DMS53 treated with DMSO at 0.1 percent for 48 hours (cell line): ENCODE measurements around the gene ANGPTL2.
"Not testable (repeated sequence)": the region's sequence is repeated elsewhere in the genome, so short reads cannot be mapped to it uniquely, and the experiment has no call there.

Source experiments
- DNase-seq: peaks from one replicate; lab custom pipeline; 2025; ENCODE audit not compliant: unreplicated experiment; lab: John Stamatoyannopoulos, UW

Gene ANGPTL2

DNA sequence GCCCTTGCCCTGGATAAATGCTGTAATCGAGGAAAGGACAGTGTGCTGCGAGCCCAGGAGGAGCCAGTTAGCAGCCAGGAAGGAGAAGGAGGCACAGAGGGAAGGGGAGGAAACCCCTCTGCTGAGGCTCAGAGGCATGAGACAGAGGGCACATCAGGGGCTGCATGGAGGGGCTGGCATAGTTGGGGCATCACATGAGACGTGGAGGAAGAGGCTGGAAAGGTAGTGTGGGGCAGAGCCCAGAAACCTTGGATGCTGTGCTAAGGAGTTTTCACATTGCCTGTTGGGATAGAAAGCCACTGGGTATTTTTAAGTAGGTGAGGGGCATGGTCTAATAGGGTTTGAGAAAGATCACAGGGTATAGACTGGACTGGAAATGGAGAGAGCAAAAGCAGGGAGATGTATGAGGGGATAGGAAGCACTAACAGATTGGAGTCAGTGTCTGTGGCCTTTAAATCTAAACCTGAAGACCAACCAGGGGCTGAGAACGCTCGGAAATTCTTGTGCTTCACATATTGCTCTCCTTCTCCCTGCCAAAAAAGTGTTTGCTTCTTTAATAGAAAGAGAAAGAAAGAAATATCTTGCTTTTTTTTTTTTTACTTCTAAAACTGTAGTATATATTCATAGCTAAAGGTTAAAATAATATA lies 33.0 kb upstream of the ANGPTL2 start:
- no peak for DNase-seq

DNA sequence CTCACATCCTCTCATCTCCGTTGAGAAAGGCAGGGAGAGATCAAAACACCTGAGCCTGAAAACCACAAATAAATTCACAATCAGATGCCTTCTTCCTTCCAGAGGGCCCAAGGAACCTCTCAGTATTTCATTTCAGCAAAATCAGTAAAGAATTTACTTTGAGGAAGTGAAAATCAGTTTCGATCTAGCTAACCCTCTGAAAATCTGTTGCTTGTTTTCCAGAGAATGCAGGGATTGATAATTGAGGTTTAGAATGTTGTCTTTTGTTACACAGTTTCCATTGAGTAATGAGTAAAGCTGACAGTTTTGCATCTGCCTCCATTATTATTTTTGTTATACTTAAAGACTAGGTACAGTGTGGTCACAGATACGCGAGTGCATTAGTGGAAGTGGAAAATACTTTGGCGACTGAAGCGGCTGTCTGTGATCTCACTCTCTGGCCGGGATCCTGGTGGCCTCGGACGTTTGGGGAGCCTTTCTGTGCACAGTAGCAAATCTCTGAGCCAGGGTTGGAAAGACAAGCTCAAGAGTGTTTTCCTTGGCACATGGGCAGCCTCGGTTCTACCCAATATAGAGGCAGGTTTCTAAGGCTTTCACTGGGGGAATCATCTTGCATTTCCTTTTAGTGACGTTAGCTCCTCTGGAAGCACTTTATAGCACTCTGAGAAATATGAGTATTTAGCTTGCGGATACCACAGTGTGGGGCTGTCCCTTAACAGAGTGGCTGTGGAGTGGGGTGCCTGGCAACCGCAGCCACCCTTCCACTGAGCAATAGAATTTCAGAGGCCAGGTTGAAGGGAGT lies 32.2 kb upstream of the ANGPTL2 start:
- DNase-seq, result no peak

DNA sequence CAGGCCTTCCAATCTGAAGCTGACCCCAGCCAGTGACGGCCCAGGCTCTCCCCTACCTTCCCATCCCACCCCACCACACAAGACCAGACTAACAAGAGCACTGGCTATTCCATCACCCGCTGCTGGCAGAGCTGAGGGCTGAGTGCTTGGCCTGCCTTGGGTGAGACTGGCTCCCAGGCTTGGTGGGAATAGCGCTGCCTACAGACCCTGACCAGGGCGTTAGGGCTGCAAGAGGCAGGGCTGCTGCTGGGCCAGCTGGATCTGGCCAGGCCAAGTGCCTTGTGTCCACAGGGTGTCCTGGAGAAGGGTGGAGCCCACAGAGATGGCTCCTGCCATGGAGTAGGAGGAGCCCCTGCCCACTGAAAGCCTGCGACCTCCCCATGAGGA lies 31.6 kb upstream of the ANGPTL2 start:
- DNase-seq, result no peak

DNA sequence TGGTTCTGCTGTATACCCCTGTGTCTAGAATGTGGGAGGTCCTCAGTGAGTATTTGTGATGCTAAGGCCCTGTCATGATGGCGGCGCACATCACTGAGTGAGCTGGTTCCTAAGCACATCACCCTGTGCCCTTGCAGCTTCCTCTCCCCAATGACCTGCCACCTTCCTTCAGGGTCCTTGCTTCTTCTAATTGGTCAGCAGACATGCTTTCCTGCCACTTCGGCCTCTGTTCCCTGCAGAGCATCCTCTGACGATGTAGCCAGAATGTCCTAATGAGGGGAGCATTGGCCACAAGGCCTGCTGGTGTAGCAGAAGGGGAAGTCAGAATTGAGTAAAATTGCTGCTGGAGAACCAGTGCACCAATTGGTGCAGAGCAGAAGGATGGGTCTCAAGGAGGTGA lies 31.1 kb upstream of the ANGPTL2 start:
- no peak for DNase-seq

DNA sequence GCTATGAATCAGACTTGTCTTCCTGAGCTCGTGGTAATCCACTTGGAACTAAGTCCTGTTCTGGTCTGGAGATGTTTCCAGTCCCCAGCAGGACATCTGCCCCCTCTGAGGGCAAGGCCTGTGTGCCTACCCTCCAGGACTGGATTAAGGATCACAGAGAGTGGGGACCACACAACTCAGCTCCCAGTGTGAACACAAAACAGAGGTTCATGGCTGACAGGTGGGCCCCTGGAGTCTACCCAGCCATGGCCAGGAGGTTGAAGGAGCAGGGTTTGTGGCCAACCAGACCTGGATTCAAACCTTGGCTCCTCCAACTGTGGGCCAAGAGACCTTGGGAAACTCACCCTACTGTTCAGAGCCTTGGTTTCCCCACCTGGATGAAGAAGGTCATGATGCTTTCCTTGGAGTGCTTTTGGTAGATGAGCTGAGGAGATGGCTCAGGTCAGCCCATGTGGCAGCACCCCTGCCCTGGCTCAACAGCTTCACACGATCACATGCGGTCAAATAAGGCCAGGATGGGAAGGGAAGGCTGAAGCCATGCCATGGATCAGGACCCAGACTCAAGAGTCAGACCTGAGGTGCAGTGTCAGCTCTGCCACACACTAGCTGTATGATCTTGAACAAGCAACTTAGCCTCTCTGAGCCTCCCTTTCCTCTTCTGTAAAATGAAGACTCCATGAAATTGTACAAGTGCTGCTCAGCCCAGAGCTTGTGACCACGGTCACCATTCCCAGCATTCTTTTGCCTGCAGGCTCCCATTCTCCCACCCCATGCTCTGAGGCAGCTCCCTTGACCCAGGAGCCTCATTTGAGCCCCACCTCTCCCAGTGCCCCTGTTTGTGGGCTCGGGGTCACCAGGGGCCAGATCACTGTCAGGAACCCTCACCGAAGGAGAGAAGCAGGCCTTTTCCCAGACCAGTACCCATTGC lies 27.3 kb upstream of the ANGPTL2 start:
- no peak for DNase-seq

DNA sequence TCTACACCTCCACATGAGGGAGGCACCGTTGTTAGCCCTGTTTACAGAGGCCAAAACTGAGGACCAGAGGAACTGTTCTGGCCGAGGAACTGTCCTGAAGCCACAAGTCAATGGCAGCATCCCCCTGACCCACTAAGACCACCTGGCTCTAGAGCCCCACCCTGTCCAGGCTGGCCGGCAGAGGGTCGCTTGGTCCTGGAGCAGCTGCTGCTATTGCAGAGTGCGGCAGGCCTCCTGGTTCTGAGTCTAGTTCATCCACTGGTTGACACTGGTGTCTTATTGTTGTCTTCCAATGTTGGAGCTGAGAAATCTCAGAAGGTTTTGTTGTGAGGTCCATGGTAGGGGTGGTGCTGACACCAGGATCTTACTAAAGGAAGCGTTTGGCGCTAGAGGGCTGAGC lies 26.6 kb upstream of the ANGPTL2 start:
- DNase-seq, result no peak

DNA sequence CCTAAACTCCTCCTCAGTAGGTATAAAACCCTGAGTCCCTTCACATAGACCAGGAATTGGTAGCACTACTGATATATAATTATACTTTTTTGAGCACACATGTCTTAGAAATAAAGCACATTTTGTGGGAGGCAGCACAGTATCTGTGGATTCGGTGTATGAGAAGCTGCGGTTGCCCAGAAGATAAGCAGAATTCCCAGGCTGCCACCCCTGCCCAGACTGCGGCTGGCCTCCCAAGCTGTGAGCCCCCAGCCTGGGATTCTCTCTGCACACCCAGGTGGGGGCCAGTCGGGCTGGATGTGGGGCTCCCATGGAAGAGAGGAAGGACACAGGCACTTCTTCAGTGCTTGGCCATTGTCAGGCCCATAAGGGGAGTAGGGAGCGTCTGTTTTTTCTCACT lies 25.6 kb upstream of the ANGPTL2 start:
- no peak for DNase-seq

DNA sequence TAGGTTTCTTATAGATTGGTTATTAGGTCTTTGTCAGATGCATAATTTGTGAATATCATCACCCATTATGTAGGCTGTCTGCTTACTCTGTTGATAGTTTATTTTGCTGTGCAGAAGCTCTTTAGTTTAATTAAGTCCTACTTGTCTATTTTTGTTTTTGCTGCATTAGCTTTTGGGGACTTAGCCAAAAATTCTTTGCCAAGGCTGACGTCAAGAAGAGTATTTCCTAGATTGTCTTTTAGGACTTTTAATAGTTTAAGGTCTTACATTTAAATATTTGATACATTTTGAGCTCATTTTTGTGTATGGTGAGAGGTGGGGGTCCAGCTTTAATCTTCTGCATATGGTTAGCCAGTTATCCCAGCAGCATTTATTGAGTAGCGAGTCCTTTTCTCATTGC lies 24.8 kb upstream of the ANGPTL2 start:
- DNase-seq, result no peak

DNA sequence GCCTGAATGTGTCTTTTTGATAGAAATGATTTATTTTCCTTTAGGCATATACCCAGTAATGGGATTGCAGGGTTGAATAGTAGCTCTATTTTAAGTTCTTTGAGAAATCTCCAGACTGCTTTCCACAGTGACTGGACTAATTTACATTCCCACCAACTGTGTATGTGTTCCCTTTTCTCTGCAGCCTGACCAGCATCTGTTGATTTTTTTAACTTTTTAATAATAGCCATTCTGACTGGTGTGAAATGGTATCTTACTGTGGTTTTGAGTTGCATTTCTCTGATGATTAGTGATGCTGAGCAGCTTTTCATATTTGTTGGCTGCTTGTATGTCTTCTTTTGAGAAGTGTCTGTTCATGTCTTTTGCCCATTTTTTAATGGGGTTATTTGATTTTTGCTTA lies 24.4 kb upstream of the ANGPTL2 start:
- not testable (repeated sequence) for DNase-seq

DNA sequence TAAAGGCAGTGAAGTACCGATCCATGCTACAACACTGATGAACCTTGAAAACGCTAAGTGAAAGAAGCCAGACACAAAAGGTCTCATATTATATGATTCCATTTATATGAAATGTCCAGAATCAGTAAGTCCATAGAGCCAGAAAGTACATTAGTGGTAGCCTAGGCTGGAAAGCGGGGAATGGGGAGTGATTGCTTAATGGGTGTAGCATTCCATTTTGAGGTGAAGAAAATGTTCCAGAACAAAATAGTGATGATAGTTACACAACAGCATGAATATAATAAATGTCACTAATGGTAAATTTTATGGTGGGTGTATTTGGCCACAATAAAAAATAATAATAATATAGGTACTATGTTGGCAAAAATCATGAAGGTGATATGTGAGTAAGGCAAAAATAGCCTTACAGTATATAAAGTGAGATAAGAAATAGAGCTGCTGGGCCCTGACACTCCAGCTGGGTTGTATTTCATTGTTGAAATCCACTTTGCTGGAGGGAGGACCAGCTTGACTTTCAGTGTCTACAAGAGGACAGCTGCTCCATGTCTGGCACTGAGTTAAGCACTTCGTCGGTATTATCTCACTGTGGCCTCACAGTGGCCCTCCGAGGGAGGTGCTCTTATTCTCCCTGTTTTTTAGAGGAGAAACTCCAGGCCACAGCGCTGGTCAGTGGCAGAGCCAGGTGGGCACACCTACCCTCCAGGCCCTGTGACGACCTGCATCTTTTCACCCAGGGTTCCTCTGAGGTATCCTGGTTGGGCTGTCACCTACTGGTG lies 22.4 kb upstream of the ANGPTL2 start:
- no peak for DNase-seq

DNA sequence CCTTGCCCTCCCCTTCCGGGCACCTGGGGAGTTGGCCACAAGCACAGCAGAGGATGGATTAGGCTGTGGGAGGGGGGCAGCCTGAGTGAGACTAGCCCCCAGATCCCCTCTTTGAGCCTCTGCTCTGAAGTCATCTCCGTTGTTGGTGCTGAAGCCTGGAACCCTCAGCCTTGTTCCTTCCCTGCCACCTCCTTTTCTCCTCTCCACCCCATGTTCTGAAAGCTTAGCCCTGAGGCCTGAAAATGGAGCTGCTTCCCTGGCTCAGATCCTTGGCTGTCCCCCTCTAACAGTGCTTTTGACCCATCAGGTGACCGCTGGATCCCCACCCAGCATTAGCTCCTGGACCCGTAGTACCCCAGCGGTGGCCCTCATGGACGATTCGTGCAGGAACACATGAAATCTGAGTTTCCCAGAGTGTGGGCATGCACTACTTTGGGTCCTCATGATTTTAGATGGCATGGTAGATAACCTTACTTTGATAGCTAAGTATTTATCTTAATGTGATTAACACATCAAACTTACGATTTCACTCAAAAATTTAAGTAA lies 21.6 kb upstream of the ANGPTL2 start:
- no peak for DNase-seq

DNA sequence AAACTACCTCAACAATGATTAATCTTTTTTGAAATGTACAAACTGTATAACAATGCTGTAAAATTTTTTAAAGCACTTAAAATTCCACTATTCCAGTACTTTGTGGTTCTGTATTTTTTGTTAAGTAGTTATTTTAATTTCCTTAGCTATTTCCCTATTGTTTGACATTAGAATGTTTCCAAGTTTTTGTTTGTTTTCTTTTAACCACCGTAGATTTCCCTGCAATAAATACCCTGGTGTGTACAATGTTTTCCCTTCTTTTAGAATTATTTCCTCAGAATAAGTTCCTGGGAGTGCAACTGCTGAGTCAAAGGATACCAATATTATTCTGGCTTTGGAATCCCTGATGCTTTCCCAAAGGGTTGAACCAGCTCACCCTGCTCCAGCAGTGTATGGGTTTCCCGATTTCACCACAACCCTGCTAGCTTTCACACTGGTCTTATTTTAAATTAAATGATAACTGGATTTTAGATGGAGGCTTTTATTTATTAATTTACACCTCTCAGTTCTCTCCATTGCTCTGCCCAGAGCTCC lies 20.6 kb upstream of the ANGPTL2 start:
- no peak for DNase-seq

DNA sequence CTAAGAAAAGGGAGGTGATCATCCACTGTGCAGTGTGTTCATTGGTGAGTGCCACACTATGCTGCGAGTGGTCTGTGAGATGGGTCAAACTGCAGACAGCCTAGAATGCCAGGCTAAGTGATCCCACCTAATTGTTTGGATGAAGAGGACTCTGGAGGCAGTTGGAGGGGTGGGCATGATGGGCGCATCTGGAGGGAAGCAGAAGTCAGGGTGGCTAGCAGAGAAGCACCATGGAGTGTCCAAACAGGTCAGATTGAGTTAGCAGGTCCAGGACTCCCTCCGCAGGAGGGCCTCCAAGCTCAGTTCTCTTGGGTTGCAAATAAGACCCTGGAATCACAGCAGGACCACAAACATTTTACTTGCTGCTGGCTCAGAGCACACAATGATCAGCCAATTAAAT lies 19.9 kb upstream of the ANGPTL2 start:
- no peak for DNase-seq

DNA sequence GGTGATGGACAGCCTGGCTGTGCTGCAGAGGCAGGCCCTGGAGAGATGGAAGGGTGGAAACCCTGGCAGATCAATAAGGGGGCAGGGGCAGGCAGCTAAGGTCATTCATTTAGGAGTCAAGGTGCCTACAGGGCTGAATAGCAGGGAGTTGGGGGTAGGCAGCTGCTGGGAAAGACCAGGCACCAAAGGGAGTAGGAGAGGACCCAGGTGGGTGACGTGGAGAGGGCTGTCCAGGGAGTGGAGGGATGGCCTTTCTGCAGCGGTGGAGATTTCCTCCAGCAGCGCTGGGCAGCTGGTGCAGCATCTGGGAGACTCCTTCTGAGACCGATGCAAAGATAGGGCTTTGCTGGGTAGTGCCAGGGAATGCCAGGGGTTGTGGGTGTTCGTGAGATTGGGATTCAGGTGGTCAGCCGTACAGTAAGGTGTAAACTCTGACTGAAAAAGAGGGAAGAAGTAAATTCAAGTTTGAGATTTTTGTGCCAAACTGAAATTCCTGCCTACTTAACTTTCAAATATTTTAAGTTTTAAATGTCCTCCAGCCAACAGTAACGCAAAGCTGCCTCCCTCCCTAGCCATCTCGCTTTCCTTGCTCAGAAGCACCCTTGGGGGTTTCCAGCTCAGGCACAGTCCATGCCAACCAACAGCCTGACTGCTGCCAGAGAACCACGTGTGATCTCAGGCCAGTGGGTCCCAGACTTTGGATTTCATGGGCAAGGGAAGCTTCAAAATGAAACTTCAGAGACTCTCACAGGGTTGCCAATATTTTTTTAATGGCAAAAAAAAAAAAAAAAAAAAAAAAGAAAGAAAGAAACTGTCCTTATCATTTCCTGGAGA lies 18.6 kb upstream of the ANGPTL2 start:
- DNase-seq, result no peak

DNA sequence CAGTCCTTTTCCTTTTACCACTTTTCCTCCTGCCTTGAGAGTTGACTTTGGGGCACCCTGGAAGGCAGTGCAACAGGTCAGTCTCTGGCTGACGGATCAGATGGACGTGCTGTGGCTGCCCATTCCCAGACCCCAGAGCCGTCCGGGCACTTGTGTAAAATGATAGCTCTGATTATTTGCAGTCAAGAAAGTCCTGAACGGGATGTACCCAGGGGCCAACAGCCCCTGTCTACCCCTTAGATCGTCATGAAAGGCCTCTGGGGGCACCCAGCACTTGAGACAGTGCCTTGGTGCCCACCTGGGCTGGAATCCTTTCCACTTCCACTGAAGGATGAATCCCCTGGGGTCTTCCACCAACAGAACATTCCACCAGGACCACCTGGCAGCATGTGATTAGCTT lies 17.7 kb upstream of the ANGPTL2 start:
- no peak for DNase-seq

DNA sequence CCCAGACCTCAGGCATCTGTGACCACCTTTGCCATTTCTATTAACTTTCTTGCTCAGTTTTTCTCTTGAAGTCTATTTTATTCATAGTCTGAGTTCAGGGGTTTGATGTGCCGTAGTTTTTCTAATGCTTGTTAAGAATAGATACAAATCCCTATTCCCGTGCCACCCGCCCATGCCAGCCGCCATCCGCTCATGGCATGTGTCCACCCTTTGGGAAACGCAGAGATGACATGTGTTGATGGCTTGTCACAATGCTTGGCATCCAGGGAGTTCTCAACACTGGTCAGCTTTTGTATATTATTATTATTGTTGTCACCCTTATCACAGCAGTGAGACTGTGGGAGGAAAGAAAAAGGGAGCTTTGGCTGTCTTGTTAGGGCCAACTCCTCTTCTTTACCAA lies 17.3 kb upstream of the ANGPTL2 start:
- DNase-seq, result no peak

DNA sequence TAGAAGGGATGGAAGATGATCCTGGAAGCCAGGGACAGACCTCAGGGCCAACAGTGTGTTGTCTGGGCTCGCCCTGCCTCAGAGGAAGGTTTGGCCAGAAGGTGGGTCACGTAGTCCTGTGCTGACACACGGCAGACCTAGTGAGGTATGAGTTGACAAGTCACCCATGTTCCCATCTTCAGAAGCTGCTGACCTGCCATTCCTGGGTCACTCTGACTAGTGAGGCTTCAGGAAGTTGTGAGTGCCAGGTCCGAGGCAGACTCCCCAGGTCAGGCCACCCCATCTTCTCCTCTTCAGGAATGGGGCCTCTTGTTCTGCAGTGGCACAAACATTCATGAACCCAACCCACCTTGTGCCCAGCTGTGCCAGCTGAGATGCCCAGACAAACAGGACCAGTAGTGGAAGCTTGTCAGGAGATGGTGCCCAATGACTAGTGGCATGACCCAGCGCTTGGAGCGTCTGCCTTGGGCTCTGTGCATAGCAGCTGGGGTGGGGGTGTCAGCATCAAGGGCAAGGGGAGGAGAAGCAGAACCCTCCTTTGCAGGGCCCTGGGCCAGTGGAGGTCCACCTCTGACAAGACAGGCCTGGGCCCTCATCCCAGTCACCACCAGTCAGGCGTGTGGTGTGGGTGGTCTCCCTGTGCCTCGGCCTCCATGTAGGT lies 16.8 kb upstream of the ANGPTL2 start:
- DNase-seq, result no peak

DNA sequence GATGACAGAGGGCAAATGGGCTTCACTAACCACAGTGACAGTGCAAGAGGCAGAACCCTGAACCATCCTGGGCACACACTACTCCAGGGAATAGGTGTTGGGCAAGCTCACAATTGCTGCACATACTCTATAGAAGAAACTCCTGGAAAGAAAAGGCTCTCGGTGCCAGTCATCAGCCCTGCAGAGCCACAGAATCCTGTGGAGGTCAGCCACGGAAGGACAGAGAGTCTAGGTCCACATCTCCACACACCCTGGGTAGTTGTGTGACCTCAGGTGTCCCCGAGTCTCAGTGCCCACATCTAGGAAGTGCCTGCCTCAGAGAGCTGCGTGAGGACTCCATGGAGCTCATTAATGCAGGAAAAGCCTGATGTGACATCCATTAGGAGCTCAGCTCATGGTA lies 16.0 kb upstream of the ANGPTL2 start:
- no peak for DNase-seq
